Sigmoid colon (tissue), 7 donors: ENCODE measurements around the gene DNAH10. TPM values are rescaled to one million over a fixed set of nuclear protein-coding genes. Genes with fewer than 3 reads are reported as not detected.
"Not testable (repeated sequence)": the region's sequence is repeated elsewhere in the genome, so short reads cannot be mapped to it uniquely, and the experiment has no call there.

ENCODE experiments used
- DNase-seq: peaks from one replicate; pipeline ENCODE4 v3.0.0-alpha.2; 2019
- H3K27ac ChIP-seq, 4 donors: fragments of 200-600 bp; sonication (generic); one replicate each; pipeline ENCODE4 v1.5.1; 2016 to 2019; ENCODE audit warnings: mild to moderate bottlenecking in 1 of 4
- H3K27me3 ChIP-seq, 3 donors: fragments of 200-600 bp; sonication (generic); one replicate each; pipeline ENCODE4 v1.5.1; 2019; ENCODE audit warnings: mild to moderate bottlenecking in 1 of 3
- H3K36me3 ChIP-seq, 4 donors: fragments of 200-600 bp; sonication (generic); one replicate each; pipeline ENCODE4 v1.5.1; 2016 to 2019
- H3K4me1 ChIP-seq, 4 donors: fragments of 200-600 bp; sonication (generic); one replicate each; pipeline ENCODE4 v1.5.1; 2017 to 2019
- H3K4me3 ChIP-seq, 4 donors: fragments of 200-600 bp; sonication (generic); one replicate each; pipeline ENCODE4 v1.5.1; 2017 to 2019; ENCODE audit warnings: mild to moderate bottlenecking in 2 of 4, moderate library complexity in 1 of 4
- H3K9me3 ChIP-seq, 4 donors: fragments of 200-600 bp in 3 of 4; sonication (generic) in 3 of 4; one replicate each; pipeline versions ENCODE4 v1.5.1 to v1.6.1; 2013 to 2019
- EP300 ChIP-seq, 4 donors: sonication (generic); formaldehyde crosslinking; IDR thresholded peaks; one replicate each; pipeline ENCODE4 v1.6.1; 2017; ENCODE audit warnings: antibody characterized with exemption in 4 of 4
- POLR2A ChIP-seq, 2 donors: fragments of 450-650 bp; IDR thresholded peaks; one replicate each; pipeline ENCODE4 v1.6.1; 2016; ENCODE audit warnings: antibody characterized with exemption in 2 of 2, mild to moderate bottlenecking in 2 of 2, moderate library complexity in 2 of 2
- POLR2AphosphoS5 ChIP-seq, 4 donors: sonication (generic); formaldehyde crosslinking; IDR thresholded peaks; one replicate each; pipeline ENCODE4 v1.6.1; 2017; ENCODE audit warnings: antibody characterized with exemption in 4 of 4
- WGBS, 2 donors: extraction: QIAGEN DNeasy Blood & Tissue Kit; methylation state at CpG; one replicate each; pipeline ENCODE4 v1.1.7; 2013; 5-methylcytosine and 5-hydroxymethylcytosine counted together
- intact Hi-C: fragments of 100-400 bp; cut with DNase I; formaldehyde crosslinking; loops from one replicate; pipeline ENCODE4 v1.15.1; 2023
- polyA plus RNA-seq, 3 donors: library from polyadenylated mRNA; stranded (reverse); fragments of 200-250 nt; gene quantifications; one replicate each; pipeline ENCODE4 v1.2.3, GENCODE V29; 2013
- total RNA-seq, 4 donors: library from RNA; depleted of rRNA; stranded (reverse); fragments of >200 nt; gene quantifications; one replicate each; pipeline ENCODE4 v1.1.0, GENCODE V29; 2016
- TF ChIP-seq, protein P1 (sequence below), 4 experiments: fragments of 450-650 bp in 3 of 4; fragments of 200-600 bp in 1 of 4; IDR thresholded peaks; one replicate each; pipeline ENCODE4 v1.5.1; 2016 to 2019; ENCODE audit warnings: antibody characterized with exemption in 4 of 4, mild to moderate bottlenecking in 3 of 4, moderate library complexity in 2 of 4
- donor health status: healthy with polysubstance abuse.
- donor health status: Bipolar disorder and iron deficiency.
- donor health status: healthy.

DNAH10 gene
- total and polyA plus RNA-seq, 7 donors = under 0.01 to 0.29 (median 0.16) TPM; not detected in 4

DNA sequence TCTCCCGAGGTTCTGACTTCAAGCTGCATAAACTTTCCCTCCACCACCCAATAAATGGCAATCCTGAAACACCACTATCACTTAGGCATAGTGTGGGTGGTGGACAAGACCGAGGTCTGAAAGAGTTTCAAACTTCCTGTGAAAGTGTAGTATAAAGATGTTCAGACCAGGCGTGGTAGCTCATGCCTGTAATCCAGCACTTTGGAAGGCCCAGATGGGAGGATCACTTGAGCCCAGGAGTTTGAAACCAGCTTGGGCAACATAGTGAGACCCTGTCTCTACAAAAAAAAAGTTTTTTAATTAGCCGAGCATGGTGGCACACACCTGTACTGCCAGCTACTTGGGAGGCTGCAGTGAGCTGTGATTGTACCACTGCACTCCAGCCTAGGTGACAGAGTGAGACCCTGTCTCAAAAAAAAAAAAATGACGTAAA, 148.7 kb downstream of the DNAH10 start:
- no peaks in the 10 kb centered on the region for H3K9me3 ChIP-seq
- 38 to 73% methylated on average over 5 of the region's 5 CpGs for WGBS, 2 donors
- H3K27me3 ChIP-seq = peaks cover 0 to 12% (median 9%) of the 10 kb centered on the region in 3 donors
- no peaks in the 10 kb centered on the region for H3K36me3 ChIP-seq
- no peak overlapping the region for H3K27ac ChIP-seq
- H3K4me1 ChIP-seq = no peaks in the 10 kb centered on the region
- intact Hi-C loops = no loop called here
- H3K4me3 ChIP-seq = no peak overlapping the region
- DNase-seq = no peak
- TF ChIP-seq POLR2AphosphoS5 (IDR thresholded peaks at IDR 0.05) = no peak
- no peak for TF ChIP-seq POLR2A (IDR thresholded peaks at IDR 0.05)
- TF ChIP-seq EP300 (IDR thresholded peaks at IDR 0.05) = no peak
- TF ChIP-seq, protein P1, sequence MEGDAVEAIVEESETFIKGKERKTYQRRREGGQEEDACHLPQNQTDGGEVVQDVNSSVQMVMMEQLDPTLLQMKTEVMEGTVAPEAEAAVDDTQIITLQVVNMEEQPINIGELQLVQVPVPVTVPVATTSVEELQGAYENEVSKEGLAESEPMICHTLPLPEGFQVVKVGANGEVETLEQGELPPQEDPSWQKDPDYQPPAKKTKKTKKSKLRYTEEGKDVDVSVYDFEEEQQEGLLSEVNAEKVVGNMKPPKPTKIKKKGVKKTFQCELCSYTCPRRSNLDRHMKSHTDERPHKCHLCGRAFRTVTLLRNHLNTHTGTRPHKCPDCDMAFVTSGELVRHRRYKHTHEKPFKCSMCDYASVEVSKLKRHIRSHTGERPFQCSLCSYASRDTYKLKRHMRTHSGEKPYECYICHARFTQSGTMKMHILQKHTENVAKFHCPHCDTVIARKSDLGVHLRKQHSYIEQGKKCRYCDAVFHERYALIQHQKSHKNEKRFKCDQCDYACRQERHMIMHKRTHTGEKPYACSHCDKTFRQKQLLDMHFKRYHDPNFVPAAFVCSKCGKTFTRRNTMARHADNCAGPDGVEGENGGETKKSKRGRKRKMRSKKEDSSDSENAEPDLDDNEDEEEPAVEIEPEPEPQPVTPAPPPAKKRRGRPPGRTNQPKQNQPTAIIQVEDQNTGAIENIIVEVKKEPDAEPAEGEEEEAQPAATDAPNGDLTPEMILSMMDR (IDR thresholded peaks at IDR 0.05) = no peak

- H3K9me3 ChIP-seq, DNase-seq, H3K36me3 ChIP-seq, H3K4me3 ChIP-seq, H3K27ac ChIP-seq, intact Hi-C loops, H3K4me1 ChIP-seq: not testable (repeated sequence)
- peaks cover 0 to 12% (median 9%) of the 10 kb centered on the region in 3 donors for H3K27me3 ChIP-seq
- WGBS, 2 donors = 53 to 78% methylated on average over 8 to 9 of the region's 9 CpGs
These were observed 149.7 kb downstream of the DNAH10 start for GRCh38 chr12:123911672-123912409.

DNA sequence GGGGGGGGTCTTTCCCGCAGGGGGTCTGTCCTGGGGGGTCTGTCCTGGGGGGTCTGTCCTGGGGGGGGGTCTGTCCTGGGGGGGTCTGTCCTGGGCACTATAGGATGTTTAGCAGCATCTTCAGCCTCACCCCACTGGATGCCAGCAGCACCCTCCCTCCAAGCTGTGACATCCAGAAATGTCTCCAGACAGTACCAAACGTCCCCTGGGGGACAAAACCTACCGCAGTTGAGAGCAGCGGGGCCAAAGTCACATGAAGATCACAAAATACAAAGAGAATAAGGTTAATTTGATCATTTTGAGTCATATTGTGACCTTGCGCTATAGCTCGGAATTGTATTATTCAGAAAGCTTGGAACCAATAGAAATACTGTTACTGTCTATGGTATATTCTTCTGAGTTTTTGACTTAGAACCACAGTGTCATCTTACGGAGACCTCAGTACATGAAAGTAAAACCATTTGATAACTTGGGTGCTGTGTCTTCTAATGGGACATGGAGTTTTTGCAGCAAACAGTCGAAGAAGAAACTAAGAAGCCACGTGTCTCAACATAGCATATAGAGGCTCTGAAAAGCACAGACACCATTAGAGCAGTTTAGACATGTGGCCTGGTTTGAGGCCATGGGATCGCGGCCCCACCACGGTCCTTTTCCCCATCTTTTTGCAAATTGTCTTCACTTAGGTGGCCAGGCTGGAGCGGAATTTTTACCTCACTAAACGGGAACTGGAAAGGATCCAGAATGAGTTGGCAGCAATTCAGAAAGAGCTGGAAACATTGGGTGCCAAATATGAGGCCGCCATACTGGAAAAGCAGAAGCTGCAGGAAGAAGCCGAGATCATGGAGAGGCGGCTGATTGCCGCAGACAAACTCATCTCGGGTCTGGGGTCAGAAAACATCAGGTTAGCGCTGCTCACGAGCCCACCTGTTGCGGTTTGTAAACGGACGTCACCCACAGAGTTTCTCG, 150.6 kb downstream of the DNAH10 start:
- no peaks in the 10 kb centered on the region for H3K4me1 ChIP-seq
- H3K27me3 ChIP-seq = peaks cover 0 to 12% (median 9%) of the 10 kb centered on the region in 3 donors
- no peaks in the 10 kb centered on the region for H3K36me3 ChIP-seq
- no peak for TF ChIP-seq EP300 (IDR thresholded peaks at IDR 0.05)
- TF ChIP-seq POLR2AphosphoS5 (IDR thresholded peaks at IDR 0.05) = no peak
- TF ChIP-seq, protein P1 (IDR thresholded peaks at IDR 0.05) = no peak
- no peak for TF ChIP-seq POLR2A (IDR thresholded peaks at IDR 0.05)
- no peaks in the 10 kb centered on the region for H3K9me3 ChIP-seq
- H3K27ac ChIP-seq = no peak overlapping the region
- H3K4me3 ChIP-seq = no peak overlapping the region
- intact Hi-C loops = no loop called here
- 62 to 83% methylated on average over 25 of the region's 25 CpGs for WGBS, 2 donors
- DNase-seq = no peak

DNA sequence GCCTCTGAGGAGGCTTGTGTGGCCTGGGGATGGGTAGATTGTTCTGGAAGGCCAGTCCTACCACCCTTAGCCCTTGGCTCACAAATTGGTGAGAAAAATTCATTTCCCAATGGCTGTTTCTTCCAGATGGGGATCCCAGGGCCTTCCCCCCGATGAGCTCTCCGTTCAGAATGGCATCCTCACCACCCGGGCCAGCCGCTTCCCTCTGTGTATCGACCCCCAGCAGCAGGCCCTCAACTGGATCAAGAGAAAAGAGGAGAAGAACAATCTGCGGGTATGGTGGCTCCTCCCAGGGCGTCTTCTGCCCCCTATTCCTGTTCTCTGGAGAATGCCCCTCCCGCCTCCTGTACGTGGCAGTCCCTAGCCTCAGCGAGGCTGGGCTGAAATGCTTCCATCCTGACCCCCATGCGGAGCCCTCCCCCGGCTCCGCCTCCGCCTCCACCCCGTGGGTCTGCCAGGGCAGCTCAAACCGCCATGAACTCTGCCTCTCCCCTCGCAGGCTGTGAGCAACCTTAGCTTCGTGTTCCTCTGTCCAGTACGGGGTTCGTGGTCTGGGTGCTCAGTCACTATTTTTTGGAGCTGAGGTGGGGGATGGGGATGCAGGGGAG, 152.7 kb downstream of the DNAH10 start:
- Histone ChIP-seq H3K27me3 (peaks cover 0 to 12% (median 9%) of the 10 kb centered on the region in 3 donors), H3K36me3 (no peaks in the 10 kb centered on the region), H3K4me3 (no peak overlapping the region), H3K9me3 (no peaks in the 10 kb centered on the region), H3K4me1 (no peaks in the 10 kb centered on the region), H3K27ac (no peak overlapping the region)
- WGBS, 2 donors = 31 to 70% methylated on average over 20 of the region's 20 CpGs
- DNase-seq = no peak
- TF ChIP-seq EP300 (IDR thresholded peaks at IDR 0.05) (no peak), POLR2A (IDR thresholded peaks at IDR 0.05) (no peak), POLR2AphosphoS5 (IDR thresholded peaks at IDR 0.05) (no peak)
- TF ChIP-seq, protein P1 (IDR thresholded peaks at IDR 0.05) = no peak
- intact Hi-C loops = no loop called here

- intact Hi-C loops = no loop called here
- Histone ChIP-seq H3K9me3 (no peaks in the 10 kb centered on the region), H3K4me1 (no peaks in the 10 kb centered on the region), H3K4me3 (no peak overlapping the region), H3K36me3 (no peaks in the 10 kb centered on the region), H3K27ac (no peak overlapping the region), H3K27me3 (peaks cover 0 to 12% (median 9%) of the 10 kb centered on the region in 3 donors)
- 54 to 72% methylated on average over 5 of the region's 5 CpGs for WGBS, 2 donors
- TF ChIP-seq POLR2AphosphoS5 (IDR thresholded peaks at IDR 0.05) (no peak), EP300 (IDR thresholded peaks at IDR 0.05) (no peak)
- DNase-seq = no peak
These were observed 154.6 kb downstream of the DNAH10 start for GRCh38 chr12:123916729-123917128.
